ENCODE results near the gene TBCC.
"Not testable (repeated sequence)": the region's sequence is repeated elsewhere in the genome, so short reads cannot be mapped to it uniquely, and the experiment has no call there.

Gene TBCC

GRCh38 chr6:42745640-42746462 lies at the start of gene TBCC:
Gene TBCC (minus strand): TSS chr6:42746103. CDS start chr6:42746073, 30 bp downstream.
- peak; percentile 99 for DNase-seq

- DNase-seq: no peak
Observed at GRCh38 chr6:42795651-42796050, 49.7 kb upstream of the TBCC start.

GRCh38 chr6:42791706-42792320 lies 45.9 kb upstream of the TBCC start:
- DNase-seq: no peak

- no peak for DNase-seq
Observed at GRCh38 chr6:42790549-42791181, 44.8 kb upstream of the TBCC start.

- no peak for DNase-seq
Observed at GRCh38 chr6:42788671-42789070, 42.8 kb upstream of the TBCC start.

GRCh38 chr6:42787063-42787472 lies 41.2 kb upstream of the TBCC start:
- no peak for DNase-seq

GRCh38 chr6:42786525-42786985 lies 40.7 kb upstream of the TBCC start:
- DNase-seq: no peak

- DNase-seq: no peak
Observed at GRCh38 chr6:42784717-42785498, 39.0 kb upstream of the TBCC start.

GRCh38 chr6:42783876-42784642 lies 38.2 kb upstream of the TBCC start:
- DNase-seq: no peak

- peak; percentile 77 for DNase-seq
Observed at GRCh38 chr6:42783177-42783875, 37.4 kb upstream of the TBCC start.

- DNase-seq: peak; percentile 96
Observed at GRCh38 chr6:42782689-42783176, 36.8 kb upstream of the TBCC start.

- peak; percentile 92 for DNase-seq
Observed at GRCh38 chr6:42781796-42782688, 36.1 kb upstream of the TBCC start, which contains the start of gene BICRAL. Gene BICRAL (plus strand): TSS chr6:42782052. CDS start chr6:42822023, 39,971 bp downstream.

- peak; percentile 28 for DNase-seq
Observed at GRCh38 chr6:42781546-42781795, 35.6 kb upstream of the TBCC start.

GRCh38 chr6:42779521-42779920 lies 33.6 kb upstream of the TBCC start:
- DNase-seq: no peak

- DNase-seq: no peak
Observed at GRCh38 chr6:42778122-42778521, 32.2 kb upstream of the TBCC start.

- peak; percentile 68 for DNase-seq
Observed at GRCh38 chr6:42777126-42777822, 31.4 kb upstream of the TBCC start.

GRCh38 chr6:42774821-42775487 lies 29.1 kb upstream of the TBCC start:
- not testable (repeated sequence) for DNase-seq

- no peak for DNase-seq
Observed at GRCh38 chr6:42774201-42774600, 28.3 kb upstream of the TBCC start.

- DNase-seq: no peak
Observed at GRCh38 chr6:42771741-42772100, 25.8 kb upstream of the TBCC start.

Data from fibroblast of skin of right quadriceps (primary cell).